Fibroblast of lung (primary cell): ENCODE measurements around the gene TUBB1. TPM values are rescaled to one million over a fixed set of nuclear protein-coding genes. Genes with fewer than 3 reads are reported as not detected.

ENCODE experiments used
- DNase-seq, 2 donors: peaks; one replicate each; pipeline versions ENCODE4 v3.0.0 to v3.0.0-alpha.2; 2010; ENCODE audit warnings: low read depth in 2 of 2
- H2AFZ ChIP-seq: 2 replicates; pipeline ENCODE4 v1.5.1; 2012; ENCODE audit warnings: low read length, control low read depth, inconsistent platforms
- H3K27ac ChIP-seq: 2 replicates; pipeline ENCODE4 v1.5.1; 2011; ENCODE audit warnings: low read length, control low read depth; ENCODE audit not compliant: insufficient read depth
- H3K27me3 ChIP-seq: 2 replicates; pipeline ENCODE4 v1.5.1; 2011; ENCODE audit warnings: mild to moderate bottlenecking, low read length; ENCODE audit not compliant: control insufficient read depth, insufficient read depth
- H3K36me3 ChIP-seq: 2 replicates; pipeline ENCODE4 v1.5.1; 2011; ENCODE audit warnings: low read length; ENCODE audit not compliant: control insufficient read depth, insufficient read depth
- H3K4me1 ChIP-seq: 2 replicates; pipeline ENCODE4 v1.5.1; 2011; ENCODE audit warnings: low read length; ENCODE audit not compliant: control insufficient read depth, insufficient read depth; ENCODE audit errors: extremely low read depth
- H3K4me2 ChIP-seq: 2 replicates; pipeline ENCODE4 v1.5.1; 2011; ENCODE audit warnings: low read length, control low read depth; ENCODE audit not compliant: insufficient read depth; ENCODE audit errors: extremely low read depth
- H3K4me3 ChIP-seq, 4 experiments: fragments of 200-600 bp in 1 of 4; sonication (generic) in 1 of 4; replicated peaks in 1 of 4; 2 replicates each; pipeline ENCODE4 v1.5.1; 2011 to 2016; ENCODE audit warnings: low read length in 4 of 4, low read depth in 3 of 4, mild to moderate bottlenecking in 3 of 4, control low read depth in 2 of 4, inconsistent platforms in 1 of 4, mixed read lengths in 1 of 4; ENCODE audit not compliant: insufficient read depth in 1 of 4; ENCODE audit errors: control extremely low read depth in 1 of 4
- H3K79me2 ChIP-seq: 2 replicates; pipeline ENCODE4 v1.5.1; 2012; ENCODE audit warnings: mild to moderate bottlenecking, low read length, inconsistent platforms; ENCODE audit not compliant: control insufficient read depth, insufficient read depth
- H3K9ac ChIP-seq: 2 replicates; pipeline ENCODE4 v1.5.1; 2011; ENCODE audit warnings: mild to moderate bottlenecking, low read length, control low read depth; ENCODE audit not compliant: insufficient read depth
- H3K9me3 ChIP-seq: 2 replicates; pipeline ENCODE4 v1.5.1; 2012; ENCODE audit warnings: low read depth, low read length; ENCODE audit not compliant: control insufficient read depth, insufficient read depth
- H4K20me1 ChIP-seq: 2 replicates; pipeline ENCODE4 v1.5.1; 2011; ENCODE audit warnings: low read length; ENCODE audit not compliant: control insufficient read depth, insufficient read depth; ENCODE audit errors: extremely low read depth
- CTCF ChIP-seq, 2 donors: IDR thresholded peaks in 1 of 2; conservative IDR thresholded peaks in 1 of 2; 1 replicate in 1 of 2; 2 replicates in 1 of 2; pipeline ENCODE4 v1.5.1; 2011 to 2012; ENCODE audit warnings: low read length in 2 of 2, control low read depth in 1 of 2, inconsistent platforms in 1 of 2, low read depth in 1 of 2, mild to moderate bottlenecking in 1 of 2
- EZH2 ChIP-seq: IDR thresholded peaks from 2 replicates; pipeline ENCODE4 v1.5.1; 2012; ENCODE audit warnings: low read length, control low read depth, mild to moderate bottlenecking; ENCODE audit errors: missing control alignments
- polyA plus RNA-seq, 2 donors: library from polyadenylated mRNA; depleted of rRNA in 1 of 2; stranded (reverse) in 1 of 2; unstranded in 1 of 2; fragments of >200 nt; gene quantifications; 2 replicates each; pipeline ENCODE4 v1.2.1, GENCODE V29; 2011 to 2012; ENCODE audit warnings: missing spikeins in 1 of 2
- total RNA-seq: library from RNA; depleted of rRNA; stranded (reverse); fragments of >200 nt; gene quantifications from 2 replicates; pipeline ENCODE4 v1.2.1, GENCODE V29; 2014

Gene TUBB1
- total and polyA plus RNA-seq, 2 donors (not counting 1 experiment from before 2014, with no cell fraction given), result under 0.01 TPM; not detected in 1

- Histone ChIP-seq H3K79me2 (no peaks in the 10 kb centered on the region), H4K20me1 (no peaks in the 10 kb centered on the region), H3K27me3 (no peaks in the 10 kb centered on the region), H3K4me1 (no peaks in the 10 kb centered on the region), H3K9me3 (no peaks in the 10 kb centered on the region), H3K27ac (no peak overlapping the region), H3K9ac (no peak overlapping the region), H3K36me3 (no peaks in the 10 kb centered on the region), H2AFZ (no peak overlapping the region), H3K4me2 (no peak overlapping the region), H3K4me3 (no peak overlapping the region)
- peak; percentile 24 to 75 for DNase-seq
- TF ChIP-seq CTCF (conservative IDR thresholded peaks at IDR 0.05 in 1 of 2, IDR thresholded peaks at IDR 0.05 in 1 of 2; ENCODE audit: low read depth in 1 of 2, low read length in 2 of 2), result no peak
- TF ChIP-seq EZH2, result no peak
These were observed 55.2 kb downstream of the TUBB1 start for GRCh38 chr20:59074456-59074855.

GRCh38 chr20:59075934-59076508 is 56.8 kb downstream of the TUBB1 start:
- TF ChIP-seq EZH2 (no peak), CTCF (conservative IDR thresholded peaks at IDR 0.05 in 1 of 2, IDR thresholded peaks at IDR 0.05 in 1 of 2; ENCODE audit: low read depth in 1 of 2, low read length in 2 of 2) (no peak)
- no peaks in the 10 kb centered on the region for H3K27me3 ChIP-seq

More at GRCh38 chr20:59075934-59076508, 56.8 kb downstream of the TUBB1 start:
- Histone ChIP-seq H3K4me1 (no peaks in the 10 kb centered on the region), H3K9me3 (no peaks in the 10 kb centered on the region), H3K79me2 (no peaks in the 10 kb centered on the region), H3K36me3 (no peaks in the 10 kb centered on the region), H3K4me3 (no peak overlapping the region), H4K20me1 (no peaks in the 10 kb centered on the region), H3K27ac (no peak overlapping the region), H2AFZ (no peak overlapping the region), H3K4me2 (no peak overlapping the region), H3K9ac (no peak overlapping the region)
- no peak for DNase-seq

Other genes starting within 250 kb of the TUBB1 start
- 0.33 and 0.51 TPM in 2 replicates for gene GNAS-AS1, start 168.5 kb upstream of the TUBB1 start, total RNA-seq
- gene GNAS-AS1, start 168.5 kb upstream of the TUBB1 start, polyA plus RNA-seq, result 0.28 and 0.32 TPM in 2 replicates
- gene GNAS, start 166.7 kb upstream of the TUBB1 start, total RNA-seq, result 256 and 421 TPM in 2 replicates
- gene GNAS, start 166.7 kb upstream of the TUBB1 start, polyA plus RNA-seq, result 1,357 and 1,384 TPM in 2 replicates
- 46.2 and 46.9 TPM in 2 replicates for gene NELFCD, start 38.2 kb upstream of the TUBB1 start, total RNA-seq
- gene NELFCD, start 38.2 kb upstream of the TUBB1 start, polyA plus RNA-seq, result 78.8 and 95.3 TPM in 2 replicates
- gene CTSZ, start 12.2 kb upstream of the TUBB1 start, total RNA-seq, result 128 and 250 TPM in 2 replicates
- 201 and 208 TPM in 2 replicates for gene CTSZ, start 12.2 kb upstream of the TUBB1 start, polyA plus RNA-seq
- 37.8 and 39.3 TPM in 2 replicates for gene ATP5F1E, start 12.9 kb downstream of the TUBB1 start, total RNA-seq
- 56.5 and 63.8 TPM in 2 replicates for gene ATP5F1E, start 12.9 kb downstream of the TUBB1 start, polyA plus RNA-seq
- 89.9 and 127 TPM in 2 replicates for gene PRELID3B, start 23.4 kb downstream of the TUBB1 start, total RNA-seq
- 64.5 and 66.6 TPM in 2 replicates for gene PRELID3B, start 23.4 kb downstream of the TUBB1 start, polyA plus RNA-seq
- gene ZNF831, start 144.4 kb downstream of the TUBB1 start, total RNA-seq, result not detected in 2 replicates
- not detected in 2 replicates for gene ZNF831, start 144.4 kb downstream of the TUBB1 start, polyA plus RNA-seq